HEK293 (cell line): ENCODE measurements around the gene CBX7.

ENCODE experiments used
- ATF2 ChIP-seq: fragments of 450-650 bp; formaldehyde crosslinking; IDR thresholded peaks from 2 replicates; pipeline ENCODE4 v1.5.1; 2016; ENCODE audit warnings: missing biosample characterization, missing genetic modification characterization, low read depth
- CTCF ChIP-seq: fragments of 450-650 bp; formaldehyde crosslinking; IDR thresholded peaks from 2 replicates; pipeline ENCODE4 v1.5.1; 2016; ENCODE audit warnings: missing biosample characterization, missing genetic modification characterization
- GFI1B ChIP-seq: fragments of 450-650 bp; formaldehyde crosslinking; IDR thresholded peaks from 2 replicates; pipeline ENCODE4 v1.5.1; 2016; ENCODE audit warnings: missing biosample characterization, missing genetic modification characterization
- PRDM4 ChIP-seq: fragments of 450-650 bp; formaldehyde crosslinking; IDR thresholded peaks from 2 replicates; pipeline ENCODE4 v1.5.1; 2017; ENCODE audit warnings: missing biosample characterization, missing genetic modification characterization
- REST ChIP-seq: fragments of 450-650 bp; formaldehyde crosslinking; IDR thresholded peaks from 2 replicates; pipeline ENCODE4 v1.5.1; 2016; ENCODE audit warnings: missing biosample characterization, missing genetic modification characterization
- ZBTB21 ChIP-seq: fragments of 450-650 bp; formaldehyde crosslinking; IDR thresholded peaks from 2 replicates; pipeline ENCODE4 v1.5.1; 2017; ENCODE audit warnings: missing biosample characterization, missing genetic modification characterization
- ZNF223 ChIP-seq: fragments of 450-650 bp; formaldehyde crosslinking; IDR thresholded peaks from 2 replicates; pipeline ENCODE4 v1.5.1; 2016; ENCODE audit warnings: missing biosample characterization, missing genetic modification characterization
- ZNF280C ChIP-seq: fragments of 450-650 bp; formaldehyde crosslinking; IDR thresholded peaks from 2 replicates; pipeline ENCODE4 v1.5.1; 2016; ENCODE audit warnings: missing biosample characterization, missing genetic modification characterization
- ZSCAN5A ChIP-seq: fragments of 450-650 bp; formaldehyde crosslinking; IDR thresholded peaks from 2 replicates; pipeline ENCODE4 v1.5.1; 2016; ENCODE audit warnings: missing biosample characterization, missing genetic modification characterization

GRCh38 chr22:39181356-39181755, 28.9 kb upstream of the CBX7 start:
- TF ChIP-seq ZNF280C (tag by site-specific recombination) (no peak), CTCF (tag by site-specific recombination) (no peak), ZSCAN5A (tag by site-specific recombination) (no peak), ATF2 (tag by site-specific recombination) (no peak), GFI1B (tag by site-specific recombination) (no peak), ZBTB21 (tag by site-specific recombination) (no peak), PRDM4 (tag by site-specific recombination) (no peak), REST (no peak), ZNF223 (tag by site-specific recombination) (no peak)
